Mesenchymal stem cell (in vitro differentiated cells and primary cell): ENCODE measurements around the gene APOM. TPM values are rescaled to one million over a fixed set of nuclear protein-coding genes. Genes with fewer than 3 reads are reported as not detected.

Source experiments
- DNase-seq: peaks from one replicate; pipeline ENCODE4 v3.0.0-alpha.2; 2013
- H2AFZ ChIP-seq: one replicate; pipeline ENCODE4 v1.6.1; 2013; ENCODE audit warnings: low read depth, mild to moderate bottlenecking, control low read depth, inconsistent platforms, low read length, moderate library complexity
- H2AK5ac ChIP-seq: 2 replicates; pipeline ENCODE4 v1.6.1; 2013; ENCODE audit warnings: low read length, moderate library complexity, mild to moderate bottlenecking, inconsistent platforms; ENCODE audit not compliant: severe bottlenecking
- H2BK120ac ChIP-seq: one replicate; pipeline ENCODE4 v1.6.1; 2013; ENCODE audit warnings: low read depth, mild to moderate bottlenecking, inconsistent platforms, low read length, moderate library complexity
- H2BK12ac ChIP-seq, 2 experiments: one replicate each; pipeline ENCODE4 v1.6.1; 2013; ENCODE audit warnings: inconsistent platforms in 2 of 2, low read length in 2 of 2, mild to moderate bottlenecking in 2 of 2, moderate library complexity in 2 of 2, control low read depth in 1 of 2
- H2BK15ac ChIP-seq: one replicate; pipeline ENCODE4 v1.6.1; 2013; ENCODE audit warnings: mild to moderate bottlenecking, low read depth, inconsistent platforms; ENCODE audit not compliant: poor library complexity, severe bottlenecking
- H2BK5ac ChIP-seq: 2 replicates; pipeline ENCODE4 v1.6.1; 2013; ENCODE audit warnings: low read depth, mild to moderate bottlenecking, low read length, control low read depth, inconsistent platforms; ENCODE audit not compliant: poor library complexity, severe bottlenecking
- H3K14ac ChIP-seq, 2 experiments: one replicate each; pipeline ENCODE4 v1.6.1; 2013; ENCODE audit warnings: inconsistent platforms in 2 of 2, low read length in 2 of 2, control low read depth in 1 of 2, mild to moderate bottlenecking in 1 of 2, moderate library complexity in 1 of 2
- H3K18ac ChIP-seq, 2 experiments: one replicate each; pipeline ENCODE4 v1.6.1; 2013; ENCODE audit warnings: inconsistent platforms in 2 of 2, low read length in 2 of 2, control low read depth in 1 of 2, low read depth in 1 of 2, mild to moderate bottlenecking in 1 of 2
- H3K23ac ChIP-seq, 2 experiments: one replicate each; pipeline ENCODE4 v1.6.1; 2013; ENCODE audit warnings: inconsistent platforms in 2 of 2, low read length in 2 of 2, mild to moderate bottlenecking in 2 of 2, moderate library complexity in 2 of 2, control low read depth in 1 of 2
- H3K27ac ChIP-seq: 2 replicates; pipeline ENCODE4 v1.5.1; 2013; ENCODE audit warnings: mild to moderate bottlenecking, moderate library complexity, low read length, control low read depth, inconsistent platforms; ENCODE audit not compliant: poor library complexity, severe bottlenecking
- H3K27me3 ChIP-seq, 2 experiments: 2 replicates each; pipeline versions ENCODE4 v1.6.1 to v1.7.0; 2013; ENCODE audit warnings: low read length in 2 of 2, mild to moderate bottlenecking in 2 of 2, moderate library complexity in 2 of 2, control low read depth in 1 of 2, inconsistent platforms in 1 of 2; ENCODE audit not compliant: control insufficient read depth in 1 of 2, insufficient read depth in 1 of 2
- H3K36me3 ChIP-seq, 2 experiments: 2 replicates each; pipeline versions ENCODE4 v1.6.1 to v1.7.0; 2013; ENCODE audit warnings: low read length in 2 of 2, control low read depth in 1 of 2, inconsistent platforms in 1 of 2, low read depth in 1 of 2, mild to moderate bottlenecking in 1 of 2; ENCODE audit not compliant: insufficient read depth in 2 of 2, control insufficient read depth in 1 of 2
- H3K4ac ChIP-seq, 2 experiments: one replicate each; pipeline ENCODE4 v1.6.1; 2013; ENCODE audit warnings: inconsistent platforms in 2 of 2, low read length in 2 of 2, mild to moderate bottlenecking in 2 of 2, moderate library complexity in 2 of 2, control low read depth in 1 of 2, low read depth in 1 of 2
- H3K4me1 ChIP-seq: 2 replicates; pipeline ENCODE4 v1.6.1; 2013; ENCODE audit warnings: low read depth, low read length, control low read depth; ENCODE audit not compliant: control insufficient read depth, insufficient read depth
- H3K4me2 ChIP-seq: 2 replicates; pipeline ENCODE4 v1.6.1; 2013; ENCODE audit warnings: low read length, mild to moderate bottlenecking, inconsistent platforms; ENCODE audit not compliant: poor library complexity, severe bottlenecking
- H3K4me3 ChIP-seq, 2 experiments: 2 replicates each; pipeline versions ENCODE4 v1.5.1 to v1.7.0; 2013; ENCODE audit warnings: low read length in 2 of 2, mild to moderate bottlenecking in 2 of 2, control low read depth in 1 of 2, low read depth in 1 of 2; ENCODE audit not compliant: insufficient read depth in 1 of 2
- H3K79me1 ChIP-seq: replicated peaks from 2 replicates; pipeline ENCODE4 v1.6.1; 2013; ENCODE audit warnings: mild to moderate bottlenecking, control low read depth, low read length, inconsistent platforms; ENCODE audit not compliant: poor library complexity, severe bottlenecking
- H3K9ac ChIP-seq: 2 replicates; pipeline ENCODE4 v1.7.0; 2013; ENCODE audit warnings: mild to moderate bottlenecking, low read length, moderate library complexity
- H3K9me3 ChIP-seq: 2 replicates; pipeline ENCODE4 v1.7.0; 2013; ENCODE audit warnings: mild to moderate bottlenecking, low read length; ENCODE audit not compliant: control insufficient read depth
- H4K8ac ChIP-seq: one replicate; pipeline ENCODE4 v1.6.1; 2013; ENCODE audit warnings: inconsistent platforms, mild to moderate bottlenecking, low read length, moderate library complexity
- H4K91ac ChIP-seq: one replicate; pipeline ENCODE4 v1.6.1; 2013; ENCODE audit warnings: mild to moderate bottlenecking, low read length, inconsistent platforms
- WGBS: methylation state at CpG from one replicate; pipeline ENCODE4 v1.1.7; 2013; ENCODE audit warnings: mixed read lengths; 5-methylcytosine and 5-hydroxymethylcytosine counted together
- polyA plus RNA-seq, 2 experiments: library from polyadenylated mRNA; stranded (reverse); fragments of 200-250 nt; gene quantifications; one replicate each; pipeline ENCODE4 v1.2.3, GENCODE V29; 2013

APOM gene
- polyA plus RNA-seq (2013, experiment 1 of 2): 2.3 TPM
- polyA plus RNA-seq (2013, experiment 2 of 2): 2.2 TPM

DNA sequence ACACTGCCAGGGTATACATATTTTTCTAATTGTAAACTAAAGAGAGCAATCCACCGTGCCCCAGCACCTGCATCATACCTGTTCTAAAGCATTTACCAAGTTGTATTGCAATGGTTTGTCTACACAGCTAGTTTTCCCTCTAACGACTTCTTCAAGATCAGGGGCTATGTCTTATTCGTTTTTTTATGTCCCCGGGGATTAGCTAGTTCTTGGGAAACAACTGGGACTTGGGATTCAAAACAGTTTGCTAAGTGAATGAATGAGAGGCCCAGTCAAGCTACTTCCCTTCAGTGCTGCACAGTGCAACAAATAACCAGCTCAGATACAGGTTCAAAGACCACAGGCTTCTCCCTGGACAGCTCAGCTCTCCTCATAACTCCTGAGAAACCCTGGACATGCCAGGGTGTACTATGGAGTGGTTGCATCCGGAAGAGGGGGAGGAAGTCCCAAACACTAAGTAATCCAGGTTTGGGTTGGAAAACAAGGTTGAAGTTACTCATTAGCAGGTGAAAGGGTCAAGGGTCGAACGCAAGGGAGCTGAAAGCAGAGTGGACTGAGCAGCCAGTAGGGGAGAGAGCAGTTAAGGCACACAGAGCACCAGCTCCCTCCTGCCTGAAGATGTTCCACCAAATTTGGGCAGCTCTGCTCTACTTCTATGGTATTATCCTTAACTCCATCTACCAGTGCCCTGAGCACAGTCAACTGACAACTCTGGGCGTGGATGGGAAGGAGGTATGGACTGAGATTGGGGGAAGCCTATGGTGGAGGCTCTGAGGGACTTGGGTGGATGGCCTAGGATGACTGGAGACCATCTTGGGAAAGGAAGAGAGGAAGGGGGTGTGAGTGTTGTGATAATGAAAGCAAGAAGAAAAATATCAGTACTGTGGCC lies at the start of gene APOM:
Gene APOM (plus strand): TSS at position 546 of the 889 bp plus-strand sequence. CDS start 73 bp downstream, at position 619.
- Histone ChIP-seq H3K4me1 (peaks cover 22% of the 10 kb centered on the region), H3K79me1 (peaks cover 13% of the 10 kb centered on the region), H4K91ac (no peak within 1 kb of the TSS), H3K27ac (no peak within 1 kb of the TSS), H3K14ac (no peak within 1 kb of the TSS), H3K18ac (no peak within 1 kb of the TSS), H3K36me3 (peaks cover 17 to 38% of the 10 kb centered on the region in 2 experiments), H2BK5ac (no peak within 1 kb of the TSS), H4K8ac (no peak within 1 kb of the TSS), H3K9ac (no peak within 1 kb of the TSS), H2AK5ac (no peak within 1 kb of the TSS), H3K23ac (no peak within 1 kb of the TSS), H2BK12ac (no peak within 1 kb of the TSS), H2AFZ (no peak within 1 kb of the TSS), H2BK15ac (no peak within 1 kb of the TSS), H3K9me3 (no peaks in the 10 kb centered on the region), H3K4me3 (no peak within 1 kb of the TSS), H2BK120ac (no peak within 1 kb of the TSS), H3K4ac (no peak within 1 kb of the TSS), H3K4me2 (no peak within 1 kb of the TSS), H3K27me3 (no peaks in the 10 kb centered on the region)
- no peak for DNase-seq
- 93% methylated on average over 8 of the region's 8 CpGs for WGBS

DNA sequence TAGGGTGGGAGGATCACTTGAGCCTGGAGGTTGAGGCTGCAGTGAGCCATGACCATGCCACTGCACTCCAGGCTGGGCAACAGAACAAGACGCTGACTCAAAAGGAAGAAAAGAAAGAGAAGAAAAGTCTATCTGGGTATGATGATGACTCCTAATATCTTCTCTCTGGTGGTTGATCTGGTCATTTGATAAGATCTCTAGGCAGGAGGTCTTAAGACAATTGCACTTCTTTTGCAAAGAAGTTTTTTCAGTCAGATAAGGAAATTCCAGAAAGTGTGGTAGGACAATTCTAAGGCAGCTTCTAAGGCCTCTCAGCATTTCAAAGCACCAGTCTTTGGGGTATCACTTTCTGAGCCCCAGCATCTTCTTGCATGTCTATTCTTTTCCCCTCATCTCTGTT lies 48.4 kb upstream of the APOM start:
- 92% methylated on average over 1 of the region's 1 CpG for WGBS
- H4K8ac ChIP-seq: no peak overlapping the region

DNA sequence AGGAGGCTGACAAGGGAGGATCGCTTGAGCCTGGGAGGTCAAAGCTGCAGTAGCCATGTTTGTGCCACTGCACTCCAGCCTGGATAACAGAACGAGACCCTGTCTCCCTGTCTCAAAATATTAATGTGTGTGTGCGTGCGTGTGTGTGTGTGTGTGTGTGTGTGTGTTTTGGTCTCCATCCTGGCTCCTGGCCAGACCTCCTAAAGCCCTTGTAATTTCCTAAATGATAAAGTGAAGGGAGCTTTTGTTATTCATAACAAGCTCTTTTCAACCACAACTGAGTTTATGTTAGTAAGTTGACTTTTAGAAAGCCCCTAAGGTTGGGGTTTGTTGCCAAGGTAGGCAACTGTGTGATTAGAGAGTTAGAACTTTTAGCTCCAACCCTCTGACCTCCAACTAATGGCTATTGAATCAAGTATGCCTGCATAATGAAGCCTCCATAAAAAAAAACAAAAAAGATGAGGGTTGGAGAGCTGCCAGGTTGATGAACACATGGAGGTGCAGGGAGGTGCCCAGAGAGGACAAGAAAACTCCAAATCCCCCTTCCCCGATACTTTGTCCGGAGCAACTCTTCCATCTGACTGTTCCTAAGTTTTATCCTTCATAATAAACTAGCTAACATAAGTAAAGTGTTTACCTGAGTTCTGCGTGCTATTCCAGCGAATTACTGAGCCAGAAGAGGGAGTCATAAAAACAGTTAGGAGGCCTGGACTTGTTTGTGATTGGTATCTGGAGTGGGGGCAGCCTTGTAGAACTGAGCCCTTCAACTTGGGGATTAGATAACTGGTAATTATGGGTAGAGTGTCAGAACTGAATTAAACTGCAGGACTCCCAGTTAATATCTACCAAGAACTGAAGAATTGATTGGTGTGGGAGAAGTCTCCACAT lies 45.9 kb upstream of the APOM start:
- Histone ChIP-seq H4K8ac (no peak overlapping the region), H2BK5ac (no peak overlapping the region), H3K23ac (no peak overlapping the region), H2BK15ac (no peak overlapping the region), H3K4me3 (no peak overlapping the region), H3K18ac (no peak overlapping the region), H2BK12ac (no peak overlapping the region), H2AFZ (no peak overlapping the region), H3K79me1 (no peaks in the 10 kb centered on the region), H3K36me3 (no peaks in the 10 kb centered on the region), H3K27me3 (peaks cover 0 to 3% of the 10 kb centered on the region in 2 experiments), H3K27ac (no peak overlapping the region), H2AK5ac (no peak overlapping the region), H3K4me1 (no peaks in the 10 kb centered on the region), H3K4me2 (no peak overlapping the region), H3K4ac (no peak overlapping the region), H3K14ac (no peak overlapping the region), H2BK120ac (no peak overlapping the region), H3K9me3 (no peaks in the 10 kb centered on the region), H3K9ac (no peak overlapping the region), H4K91ac (no peak overlapping the region)
- WGBS: 86% methylated on average over 3 of the region's 8 CpGs
- DNase-seq: no peak

More for the DNA sequence above, 48.4 kb upstream of the APOM start:
- H2AFZ ChIP-seq: no peak overlapping the region
- no peak overlapping the region for H2BK120ac ChIP-seq
- no peaks in the 10 kb centered on the region for H3K4me1 ChIP-seq
- H3K4ac ChIP-seq: no peak overlapping the region
- H3K36me3 ChIP-seq: no peaks in the 10 kb centered on the region
- H2BK5ac ChIP-seq: no peak overlapping the region
- no peak overlapping the region for H2AK5ac ChIP-seq
- no peak overlapping the region for H3K27ac ChIP-seq
- no peak for DNase-seq
- H4K91ac ChIP-seq: no peak overlapping the region
- no peak overlapping the region for H2BK12ac ChIP-seq
- H3K18ac ChIP-seq: no peak overlapping the region
- no peak overlapping the region for H3K4me2 ChIP-seq
- H3K27me3 ChIP-seq: no peaks in the 10 kb centered on the region
- no peak overlapping the region for H3K9ac ChIP-seq
- H3K9me3 ChIP-seq: no peaks in the 10 kb centered on the region
- no peaks in the 10 kb centered on the region for H3K79me1 ChIP-seq
- H3K14ac ChIP-seq: no peak overlapping the region
- no peak overlapping the region for H3K23ac ChIP-seq
- no peak overlapping the region for H3K4me3 ChIP-seq
- H2BK15ac ChIP-seq: no peak overlapping the region

DNA sequence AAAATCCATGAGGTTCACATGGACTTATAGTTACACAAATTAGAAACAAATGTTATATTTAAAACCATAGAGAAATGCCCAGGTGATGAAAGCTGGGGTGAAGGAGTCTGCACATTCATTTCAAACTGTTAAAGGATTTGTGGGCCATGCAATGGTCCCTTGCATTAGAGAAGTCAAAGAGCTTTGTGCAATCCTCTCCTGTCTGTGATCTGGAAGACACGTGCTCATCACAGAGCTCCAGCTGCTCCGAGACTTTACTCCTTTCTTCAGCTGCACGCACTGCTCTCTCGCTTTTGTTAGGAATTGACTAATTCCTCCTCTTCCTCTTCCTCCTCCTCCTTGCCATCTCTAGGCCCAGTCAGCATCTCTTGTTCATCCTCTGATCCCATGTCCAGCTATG lies 44.7 kb upstream of the APOM start:
- Histone ChIP-seq H3K4me3 (no peak overlapping the region), H2BK5ac (no peak overlapping the region), H3K27ac (no peak overlapping the region), H3K36me3 (no peaks in the 10 kb centered on the region), H3K9ac (no peak overlapping the region), H3K79me1 (no peaks in the 10 kb centered on the region), H3K14ac (no peak overlapping the region), H2BK120ac (no peak overlapping the region), H2AK5ac (no peak overlapping the region), H3K4me1 (no peaks in the 10 kb centered on the region), H3K4ac (no peak overlapping the region), H2BK15ac (no peak overlapping the region), H3K23ac (no peak overlapping the region), H4K91ac (no peak overlapping the region), H2BK12ac (no peak overlapping the region), H3K4me2 (no peak overlapping the region), H3K9me3 (no peaks in the 10 kb centered on the region), H2AFZ (no peak overlapping the region), H4K8ac (no peak overlapping the region), H3K27me3 (peaks cover 0 to 3% of the 10 kb centered on the region in 2 experiments), H3K18ac (no peak overlapping the region)
- DNase-seq: no peak
- WGBS: 97% methylated on average over 4 of the region's 4 CpGs
